HG03060 (cell line): Measurements from ENCODE around the gene IPPK.

Source experiments
- ATAC-seq: cut with Tn5 transposase; IDR thresholded peaks from one replicate; pipeline ENCODE4 v1.9.1; 2021; ENCODE audit warnings: low read depth, moderate number of reproducible peaks; ENCODE audit not compliant: unreplicated experiment

IPPK gene

DNA sequence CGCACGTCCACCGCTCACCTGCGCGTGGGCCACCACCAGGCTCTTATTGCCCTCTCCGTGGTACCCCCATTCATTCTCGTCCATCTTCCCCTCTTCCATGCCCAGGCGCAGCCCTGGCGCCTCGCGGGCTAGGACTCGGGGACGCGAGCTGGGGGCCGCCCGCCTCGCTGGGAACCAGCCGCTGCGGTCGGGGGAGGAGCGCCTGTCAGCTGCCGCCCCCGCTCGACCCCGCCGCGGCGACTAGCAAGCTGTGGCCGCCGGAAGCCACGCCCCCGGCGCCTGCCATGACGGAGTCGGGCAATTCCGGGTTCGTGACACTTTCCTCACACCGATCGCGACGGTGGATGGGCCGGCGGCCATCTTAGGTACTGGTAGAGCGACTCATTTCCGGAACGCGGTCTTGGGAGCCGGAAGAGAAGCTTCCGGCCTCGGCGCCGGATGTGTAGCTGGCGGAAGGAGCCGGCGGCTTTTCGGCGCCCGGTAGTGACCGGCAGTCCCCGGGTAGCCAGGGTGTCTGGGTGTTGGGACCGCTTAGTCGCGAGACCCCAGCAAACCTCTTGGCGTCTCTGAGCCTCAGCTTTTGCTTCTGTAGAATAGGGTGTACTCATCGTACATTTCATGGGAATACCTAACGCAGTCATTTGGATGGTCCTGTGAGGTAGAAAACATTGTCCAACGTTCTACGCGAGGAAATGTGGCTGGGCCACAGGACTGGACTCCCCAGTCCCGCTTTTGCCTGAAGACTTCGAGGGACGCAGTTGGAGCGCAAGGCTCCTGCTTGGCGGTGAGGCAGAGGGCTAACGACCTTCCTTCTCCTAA is at the start of gene IPPK:
Gene IPPK, minus strand, starts transcription at position 242 of the 819 bp plus-strand sequence. Its CDS starts 143 bp downstream, at position 99.
- peak; percentile 80 for ATAC-seq

GRCh38 chr9:92719028-92719647 is 49.2 kb upstream of the IPPK start:
- ATAC-seq = no peak

GRCh38 chr9:92718086-92719001 is 48.4 kb upstream of the IPPK start:
- no peak for ATAC-seq

DNA sequence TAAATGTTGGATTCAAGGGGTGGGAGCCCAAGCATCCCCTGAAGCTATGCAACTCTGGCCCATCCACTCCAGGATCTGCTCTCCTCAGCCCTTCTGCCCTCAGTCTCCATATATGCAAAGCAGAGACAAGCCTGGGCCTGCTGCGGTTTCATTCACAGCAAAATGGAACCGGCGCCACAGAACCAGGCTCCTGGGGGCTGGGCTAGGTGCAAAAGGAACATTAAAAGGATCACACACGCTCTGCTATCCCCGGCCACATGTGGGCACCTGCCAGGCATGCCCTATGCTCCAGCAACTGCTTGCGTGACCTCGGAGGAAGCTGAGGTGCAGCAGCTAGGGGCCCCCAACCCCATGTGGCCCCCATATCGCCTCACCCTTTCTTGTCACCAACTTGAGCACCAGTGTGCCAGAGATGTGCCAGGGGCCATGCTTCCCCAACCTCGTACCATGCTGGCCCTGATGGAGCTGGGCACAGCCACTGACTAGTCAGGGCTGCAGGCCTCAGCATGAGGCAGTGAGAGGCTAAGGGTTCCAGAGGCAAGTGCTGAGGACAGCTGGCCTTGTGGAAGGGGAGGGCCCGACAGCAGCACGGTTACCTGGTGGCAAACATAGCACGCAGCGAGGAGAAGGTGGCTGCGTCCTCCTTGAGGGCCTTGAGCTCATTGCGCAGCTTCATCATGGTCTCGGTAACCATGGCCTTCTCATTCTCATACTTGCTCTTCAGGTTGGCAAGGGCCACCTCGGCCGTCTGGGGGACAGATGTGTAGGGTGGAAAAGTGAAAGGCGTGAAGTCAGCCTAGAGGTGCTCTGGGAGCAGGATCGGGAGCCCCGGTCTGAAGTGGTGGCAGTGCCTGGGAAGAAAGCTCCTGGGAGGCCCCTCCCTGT is 47.5 kb upstream of the IPPK start:
- no peak for ATAC-seq

GRCh38 chr9:92716557-92716956 is 46.6 kb upstream of the IPPK start:
- ATAC-seq = no peak

DNA sequence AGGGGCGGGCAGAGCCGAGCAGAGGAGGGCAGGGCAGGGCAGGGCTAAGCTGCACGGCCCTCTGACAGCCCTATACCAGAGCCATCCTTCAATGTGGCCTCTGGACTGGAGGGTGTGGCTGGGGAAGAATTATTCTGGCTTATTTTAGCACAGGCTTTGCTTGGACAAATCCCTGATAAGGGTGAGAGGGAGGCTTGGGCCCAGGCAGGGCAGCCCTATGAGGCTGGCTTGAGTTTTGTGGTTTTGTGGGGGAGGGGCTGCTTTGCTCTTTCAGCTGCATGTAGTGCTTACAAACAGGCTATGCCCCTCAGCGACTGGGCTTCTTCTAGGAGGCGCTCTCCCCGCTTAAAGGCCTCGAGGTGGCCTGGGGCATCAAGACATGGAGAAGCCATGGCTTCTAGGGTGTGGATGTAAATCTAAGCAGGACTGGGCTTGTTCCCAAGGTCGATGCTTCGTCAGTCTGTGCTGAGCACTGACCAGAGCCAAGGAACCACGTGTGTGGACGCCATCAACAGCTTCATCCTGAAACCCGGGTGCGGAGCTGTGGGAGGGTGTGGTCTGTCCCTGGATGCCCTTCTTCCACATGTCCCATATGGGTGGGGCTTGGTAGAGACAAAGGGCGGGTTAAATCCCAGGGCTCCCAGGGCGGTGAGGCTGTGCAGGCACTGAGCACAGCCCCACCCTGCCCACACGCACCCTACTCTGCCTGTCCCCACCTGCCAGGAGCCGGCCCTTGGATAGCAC is 45.7 kb upstream of the IPPK start:
- no peak for ATAC-seq

DNA sequence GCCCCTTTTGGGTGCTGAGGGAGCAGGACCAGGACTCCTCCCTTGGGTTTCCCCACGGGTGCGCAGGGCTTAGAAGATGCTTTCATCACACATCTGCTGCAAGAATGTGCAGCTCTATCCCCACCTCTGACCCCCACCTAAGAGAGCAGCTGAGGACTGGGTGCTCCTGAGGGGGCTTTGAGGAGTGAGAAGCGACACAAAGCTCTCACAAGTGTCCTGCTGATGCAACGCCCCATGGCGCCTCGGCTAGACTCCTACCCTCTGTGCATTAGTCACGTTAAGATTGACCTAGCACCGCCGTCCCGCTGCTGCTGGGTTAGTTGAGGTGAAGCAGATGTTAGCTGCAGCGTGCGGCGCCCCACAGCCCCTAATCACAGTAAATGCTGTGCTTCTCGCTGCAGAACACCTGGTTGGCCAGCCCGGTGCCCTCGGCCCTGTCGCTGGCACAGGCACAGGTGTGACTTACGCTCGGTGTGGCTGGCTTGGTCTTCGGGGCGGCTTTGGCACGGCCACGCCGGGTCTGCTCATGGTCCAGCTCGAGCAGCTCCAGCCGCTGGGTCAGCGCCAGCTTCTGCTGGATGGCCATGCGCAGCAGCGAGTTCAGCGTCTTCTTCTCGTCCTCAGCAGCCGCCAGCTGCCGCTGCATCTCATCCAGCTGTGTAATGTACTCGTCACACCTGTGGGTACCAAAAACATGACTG is 45.0 kb upstream of the IPPK start:
- ATAC-seq = no peak

DNA sequence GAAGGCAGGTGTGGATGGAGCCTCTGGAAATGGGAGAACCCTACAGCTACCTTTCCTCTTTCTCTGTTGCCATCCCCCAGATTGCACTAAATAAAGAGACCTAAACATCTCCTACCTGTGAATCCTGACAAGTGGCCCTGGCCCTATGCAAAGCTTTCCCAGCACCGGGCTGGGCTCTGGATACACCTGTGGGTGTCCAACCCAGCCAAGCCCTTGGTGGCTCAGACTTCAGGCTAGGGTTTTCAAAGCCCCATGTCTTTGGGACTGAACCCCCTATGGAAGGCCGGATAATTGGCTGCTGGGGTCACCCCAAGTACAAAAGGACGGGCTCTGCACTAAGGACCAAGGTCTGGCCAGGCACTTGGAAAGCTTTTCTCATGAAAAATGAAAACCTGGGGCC is 44.1 kb upstream of the IPPK start:
- no peak for ATAC-seq

DNA sequence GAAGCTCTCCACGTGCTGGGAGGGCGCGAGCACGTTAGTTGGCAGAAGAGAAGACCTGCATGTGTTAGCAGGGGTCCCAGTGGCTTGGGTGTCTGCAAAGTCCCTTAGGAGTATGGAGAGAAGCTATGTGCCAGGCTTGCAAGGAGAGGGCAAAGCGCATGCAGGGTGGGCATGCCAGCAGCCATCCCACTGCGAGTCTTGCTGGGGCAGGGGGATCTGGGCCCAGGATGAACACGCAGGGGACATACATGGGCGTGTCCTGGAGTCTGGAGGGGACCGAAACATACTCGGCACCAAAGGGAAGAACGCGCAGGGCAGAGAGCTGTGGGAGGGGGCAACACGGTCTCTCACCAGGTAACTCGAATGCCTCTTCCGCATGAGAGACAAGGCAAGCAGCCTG is 43.6 kb upstream of the IPPK start:
- no peak for ATAC-seq

DNA sequence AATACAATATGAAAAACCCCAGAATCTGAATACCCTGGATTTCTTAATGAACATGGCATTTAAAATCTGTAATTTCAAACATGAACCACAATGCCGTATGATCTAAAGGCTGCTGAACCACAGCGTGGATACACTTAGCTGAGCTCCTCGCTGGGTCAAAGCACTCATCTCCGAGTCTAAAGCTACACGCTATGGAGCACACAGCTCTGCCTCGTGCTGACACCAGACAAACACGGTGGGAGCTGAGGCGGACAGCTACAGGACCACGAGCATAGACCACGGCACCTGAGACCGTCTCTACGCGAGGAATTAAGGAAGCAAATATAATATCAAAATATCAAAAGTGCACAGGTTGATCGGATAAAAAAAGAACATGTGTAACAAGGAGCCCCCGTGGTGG is 42.8 kb upstream of the IPPK start:
- ATAC-seq = no peak

GRCh38 chr9:92711844-92712243 is 41.9 kb upstream of the IPPK start:
- ATAC-seq = no peak

- no peak for ATAC-seq
Measured at GRCh38 chr9:92711146-92711545, 41.2 kb upstream of the IPPK start.

GRCh38 chr9:92710368-92710767 is 40.4 kb upstream of the IPPK start:
- no peak for ATAC-seq

- no peak for ATAC-seq
Measured at GRCh38 chr9:92709954-92710353, 40.0 kb upstream of the IPPK start.

- ATAC-seq = no peak
Measured at GRCh38 chr9:92709240-92709639, 39.3 kb upstream of the IPPK start.

DNA sequence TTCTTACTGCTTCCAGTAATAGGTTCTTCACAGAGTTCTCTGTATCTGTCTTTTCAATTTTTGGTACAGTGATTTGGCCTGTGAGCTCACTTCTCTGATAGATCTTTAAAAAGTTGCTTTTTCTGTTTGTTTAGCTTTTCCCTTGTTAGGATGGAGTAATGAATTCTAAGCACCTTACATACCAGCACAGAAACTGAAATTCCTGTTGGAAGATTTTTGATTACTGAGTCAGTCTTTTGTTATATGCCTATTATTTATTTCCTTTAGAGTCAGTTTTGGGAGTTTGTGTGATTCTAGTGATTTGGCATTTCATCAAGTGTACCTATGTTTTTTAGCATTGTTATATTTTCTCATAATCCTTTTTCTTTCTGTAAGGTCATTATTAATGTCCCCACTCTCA is 37.6 kb upstream of the IPPK start:
- ATAC-seq = no peak

DNA sequence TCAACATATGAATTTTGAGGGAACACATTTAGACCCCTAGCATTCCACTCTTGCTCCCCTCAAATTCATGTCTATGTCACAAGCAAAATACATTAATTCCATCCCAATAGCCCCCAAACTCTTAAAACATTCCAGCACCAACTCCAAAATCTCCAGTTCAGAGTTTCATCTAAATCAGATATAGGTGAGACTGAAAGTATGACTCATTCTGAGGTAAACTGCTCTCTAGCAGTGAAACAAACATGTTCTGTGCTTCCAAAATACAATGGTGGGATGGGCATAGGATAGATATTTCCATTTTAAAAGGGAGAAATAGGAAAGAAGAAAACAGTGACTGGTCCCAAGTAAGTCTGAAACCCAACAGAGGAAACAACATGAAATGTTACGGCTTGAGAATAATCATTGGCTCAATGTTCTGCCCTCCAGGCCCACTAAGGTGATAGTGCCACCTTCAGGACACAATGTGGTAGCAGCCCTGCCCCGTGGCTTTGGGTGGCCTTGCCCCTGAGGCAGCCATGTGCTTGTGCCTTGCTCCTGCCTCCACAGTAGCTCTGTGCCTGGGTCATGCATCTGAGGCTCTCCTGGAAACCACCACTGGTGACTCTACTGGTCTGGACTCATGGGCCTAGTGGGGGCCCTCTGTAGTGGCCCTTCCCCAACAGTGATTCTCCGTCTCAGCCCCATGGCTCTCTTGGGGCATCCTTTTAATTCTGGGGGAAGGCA is 36.4 kb upstream of the IPPK start:
- ATAC-seq = peak; percentile 44

DNA sequence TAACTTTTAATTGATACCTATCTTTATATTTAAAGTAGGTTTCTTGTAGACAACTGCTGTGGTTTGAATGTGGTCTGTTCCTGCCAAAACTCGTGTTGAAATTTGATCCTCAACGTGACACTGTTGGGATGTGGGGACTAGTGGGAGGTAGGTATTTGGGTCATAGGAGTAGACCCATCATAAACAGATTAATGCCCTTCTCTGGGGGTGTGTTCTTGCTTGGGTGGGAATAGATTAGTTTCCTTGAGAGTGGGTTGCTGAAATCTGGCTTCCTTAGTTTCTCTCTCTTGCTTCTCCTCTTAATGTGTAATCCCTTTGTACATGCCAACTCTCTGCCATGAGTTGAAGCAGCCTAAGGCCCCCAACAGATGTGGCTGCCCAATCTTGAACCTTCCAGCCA is 34.6 kb upstream of the IPPK start:
- no peak for ATAC-seq
